Measurements from ENCODE around the gene TSGA10IP. TPM values are rescaled to one million over a fixed set of nuclear protein-coding genes. Genes with fewer than 3 reads are reported as not detected.

The TSGA10IP gene
- total and polyA plus RNA-seq, 2 experiments from 2014 or later, result not detected

DNA sequence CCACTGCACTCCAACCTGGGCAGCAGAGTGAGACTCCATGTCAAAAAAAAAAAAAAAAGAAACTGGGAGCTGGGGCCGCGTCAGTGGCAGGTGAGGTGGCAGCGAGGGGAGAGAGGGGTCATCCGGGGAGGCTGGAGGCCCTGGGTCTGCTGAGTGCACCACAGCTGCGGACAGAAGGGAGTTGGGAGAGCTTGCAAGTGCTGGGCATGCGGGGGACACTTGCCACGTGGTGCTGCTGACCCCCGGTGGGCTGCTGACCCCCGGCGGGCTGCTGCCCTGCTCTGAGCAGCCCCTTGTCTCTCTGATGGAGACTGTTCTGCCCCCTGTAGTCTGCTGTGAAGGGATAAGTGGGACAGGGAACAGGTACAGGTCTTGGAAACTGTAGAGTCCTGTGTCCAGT is 23.4 kb upstream of the TSGA10IP start:
- no peaks in the 10 kb centered on the region for H3K27me3 ChIP-seq (replicated peaks; ENCODE audit: insufficient read depth)
- no peak overlapping the region for H3K4me2 ChIP-seq (ENCODE audit: unreplicated experiment)
- in situ Hi-C loops (cut with MboI), result no loop called here
- no peak overlapping the region for H3K9ac ChIP-seq
- H3K79me2 ChIP-seq (ENCODE audit: insufficient read depth), result peaks cover 61% of the 10 kb centered on the region
- no peak overlapping the region for H2AFZ ChIP-seq
- no peaks in the 10 kb centered on the region for H3K9me2 ChIP-seq (ENCODE audit: insufficient read depth)
- H4K20me1 ChIP-seq (ENCODE audit: insufficient read depth), result no peaks in the 10 kb centered on the region
- H3K4me1 ChIP-seq (ENCODE audit: insufficient read depth), result peaks cover 20% of the 10 kb centered on the region
- no peaks in the 10 kb centered on the region for H3K9me3 ChIP-seq (ENCODE audit: low read depth)
- DNase-seq, result no peak
- peaks cover 40% of the 10 kb centered on the region for H3F3A ChIP-seq (ENCODE audit: insufficient read depth)
- no peak overlapping the region for H3K27ac ChIP-seq
- WGBS, 2 experiments (ENCODE audit: low coverage in 1 of 2, low lambda C conversion rate in 2 of 2, missing lambda C conversion rate in 2 of 2), result 81 to 84% methylated on average over 10 of the region's 10 CpGs
- TF ChIP-seq EZH2 (IDR thresholded peaks at IDR 0.05; ENCODE audit: insufficient read depth, poor library complexity, severe bottlenecking), result no peak
- TF ChIP-seq EZH2phosphoT487 (IDR thresholded peaks at IDR 0.05; ENCODE audit: insufficient read depth, low read depth), result no peak
- peaks cover 19% of the 10 kb centered on the region; the same call in 1 of the 2 replicates for H3K36me3 ChIP-seq (ENCODE audit: low read depth)
- no peak overlapping the region for H3K4me3 ChIP-seq

DNA sequence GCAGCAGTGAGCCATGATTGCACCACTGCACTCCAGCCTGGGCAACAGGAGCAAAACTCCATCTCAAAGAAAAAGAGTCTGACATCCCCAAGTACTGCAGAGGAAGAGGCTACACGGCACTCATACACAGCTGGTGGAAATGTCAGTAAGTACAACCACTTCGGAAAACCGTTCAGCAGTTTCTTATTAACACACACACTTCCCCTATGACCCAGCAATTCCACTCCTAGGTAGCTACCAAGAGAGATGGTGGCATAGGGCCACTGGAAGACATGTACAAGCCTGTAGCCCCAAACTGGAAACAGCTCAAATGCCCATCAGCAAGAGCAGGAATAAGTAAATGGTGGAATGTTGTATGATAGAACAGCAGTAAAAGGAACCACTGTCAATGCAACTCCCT is 22.7 kb upstream of the TSGA10IP start:
- no peak for DNase-seq
- H4K20me1 ChIP-seq (ENCODE audit: insufficient read depth), result no peaks in the 10 kb centered on the region
- H3K9ac ChIP-seq, result no peak overlapping the region
- no peaks in the 10 kb centered on the region for H3K27me3 ChIP-seq (replicated peaks; ENCODE audit: insufficient read depth)
- 67 to 68% methylated on average over 3 of the region's 3 CpGs for WGBS, 2 experiments (ENCODE audit: low coverage in 1 of 2, low lambda C conversion rate in 2 of 2, missing lambda C conversion rate in 2 of 2)
- H3K9me2 ChIP-seq (ENCODE audit: insufficient read depth), result no peaks in the 10 kb centered on the region
- no peaks in the 10 kb centered on the region for H3K9me3 ChIP-seq (ENCODE audit: low read depth)
- H3K27ac ChIP-seq, result no peak overlapping the region
- peaks cover 40% of the 10 kb centered on the region for H3F3A ChIP-seq (ENCODE audit: insufficient read depth)
- in situ Hi-C loops (cut with MboI), result no loop called here
- H3K36me3 ChIP-seq (ENCODE audit: low read depth), result peaks cover 19% of the 10 kb centered on the region; the same call in 1 of the 2 replicates
- no peak overlapping the region for H3K4me3 ChIP-seq
- H2AFZ ChIP-seq, result no peak overlapping the region
- TF ChIP-seq EZH2phosphoT487 (IDR thresholded peaks at IDR 0.05; ENCODE audit: insufficient read depth, low read depth) (no peak), EZH2 (IDR thresholded peaks at IDR 0.05; ENCODE audit: insufficient read depth, poor library complexity, severe bottlenecking) (no peak)
- H3K79me2 ChIP-seq (ENCODE audit: insufficient read depth), result peaks cover 54% of the 10 kb centered on the region
- peaks cover 13% of the 10 kb centered on the region for H3K4me1 ChIP-seq (ENCODE audit: insufficient read depth)
- H3K4me2 ChIP-seq (ENCODE audit: unreplicated experiment), result no peak overlapping the region

DNA sequence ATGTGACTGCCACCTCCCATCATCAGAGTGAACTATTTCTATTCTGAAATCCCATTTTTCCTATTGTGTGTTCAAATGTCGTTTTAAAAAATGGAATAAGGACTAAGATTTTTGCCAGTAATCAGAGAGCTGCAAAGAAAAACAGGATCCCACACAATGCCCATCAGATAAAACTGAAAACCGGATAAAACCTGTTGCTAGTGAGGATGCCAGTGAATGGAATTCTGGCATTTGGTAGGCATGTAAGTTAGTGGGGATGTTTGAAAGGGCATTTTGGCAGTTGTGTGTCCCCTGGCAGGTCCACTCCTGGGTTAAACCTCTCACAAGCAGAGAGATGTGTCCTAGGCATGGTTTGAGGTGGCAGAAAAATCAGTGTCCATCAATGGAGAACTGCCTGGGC is 19.9 kb upstream of the TSGA10IP start:
- 47 to 50% methylated on average over 2 of the region's 2 CpGs for WGBS, 2 experiments (ENCODE audit: low coverage in 1 of 2, low lambda C conversion rate in 2 of 2, missing lambda C conversion rate in 2 of 2)
- H3K79me2 ChIP-seq (ENCODE audit: insufficient read depth), result peaks cover 32% of the 10 kb centered on the region
- peaks cover 6% of the 10 kb centered on the region; the same call in 1 of the 2 replicates for H3K4me1 ChIP-seq (ENCODE audit: insufficient read depth)
- H3K27me3 ChIP-seq (replicated peaks; ENCODE audit: insufficient read depth), result no peaks in the 10 kb centered on the region
- no peak overlapping the region for H3K27ac ChIP-seq
- no peaks in the 10 kb centered on the region for H3K9me3 ChIP-seq (ENCODE audit: low read depth)
- no peak for DNase-seq
- H3F3A ChIP-seq (ENCODE audit: insufficient read depth), result peaks cover 39% of the 10 kb centered on the region
- no peak overlapping the region for H3K9ac ChIP-seq
- H2AFZ ChIP-seq, result no peak overlapping the region
- peaks cover 19% of the 10 kb centered on the region; the same call in 1 of the 2 replicates for H3K36me3 ChIP-seq (ENCODE audit: low read depth)
- no peak overlapping the region for H3K4me3 ChIP-seq
- in situ Hi-C loops (cut with MboI), result no loop called here
- no peaks in the 10 kb centered on the region for H4K20me1 ChIP-seq (ENCODE audit: insufficient read depth)
- H3K9me2 ChIP-seq (ENCODE audit: insufficient read depth), result no peaks in the 10 kb centered on the region
- H3K4me2 ChIP-seq (ENCODE audit: unreplicated experiment), result no peak overlapping the region
- TF ChIP-seq EZH2phosphoT487 (IDR thresholded peaks at IDR 0.05; ENCODE audit: insufficient read depth, low read depth) (no peak), EZH2 (IDR thresholded peaks at IDR 0.05; ENCODE audit: insufficient read depth, poor library complexity, severe bottlenecking) (no peak)

DNA sequence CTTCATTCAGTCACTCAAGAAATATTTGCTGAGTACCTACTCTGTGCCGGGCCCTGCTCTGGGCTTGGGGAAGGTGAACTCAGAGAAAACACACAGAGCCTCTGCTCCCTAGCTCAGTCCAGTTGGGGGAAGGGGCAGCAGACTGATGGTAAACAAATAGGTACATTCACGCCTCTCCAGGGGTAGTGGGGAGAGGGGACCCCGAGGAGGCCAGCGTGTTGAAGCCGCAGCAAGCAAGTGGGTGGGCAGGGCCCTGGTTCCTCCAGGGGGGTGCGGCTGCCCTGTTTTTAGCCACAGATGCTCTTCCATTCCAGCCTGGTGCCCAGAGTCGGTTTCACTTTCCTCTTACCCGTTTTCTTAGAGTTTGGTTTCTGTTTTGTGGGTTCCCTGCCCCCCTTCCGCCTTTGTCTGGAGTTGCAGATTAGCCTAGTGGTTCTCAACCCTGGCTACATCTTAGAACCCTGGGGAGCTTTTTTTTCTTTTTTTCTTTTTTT is 17.3 kb upstream of the TSGA10IP start:
- in situ Hi-C loops (cut with MboI), result no loop called here
- no peak overlapping the region for H3K4me3 ChIP-seq
- no peaks in the 10 kb centered on the region for H4K20me1 ChIP-seq (ENCODE audit: insufficient read depth)
- H3K9ac ChIP-seq, result no peak overlapping the region
- H3K4me2 ChIP-seq (ENCODE audit: unreplicated experiment), result no peak overlapping the region
- peaks cover 7% of the 10 kb centered on the region for H3K79me2 ChIP-seq (ENCODE audit: insufficient read depth)
- TF ChIP-seq EZH2phosphoT487 (IDR thresholded peaks at IDR 0.05; ENCODE audit: insufficient read depth, low read depth) (no peak), EZH2 (IDR thresholded peaks at IDR 0.05; ENCODE audit: insufficient read depth, poor library complexity, severe bottlenecking) (no peak)
- no peak overlapping the region for H2AFZ ChIP-seq
- H3K36me3 ChIP-seq (ENCODE audit: low read depth), result peaks cover 7% of the 10 kb centered on the region; the same call in 1 of the 2 replicates
- peaks cover 32% of the 10 kb centered on the region for H3F3A ChIP-seq (ENCODE audit: insufficient read depth)
- H3K27ac ChIP-seq, result no peak overlapping the region
- peak; percentile 31 for DNase-seq
- 51 to 54% methylated on average over 9 of the region's 9 CpGs for WGBS, 2 experiments (ENCODE audit: low coverage in 1 of 2, low lambda C conversion rate in 2 of 2, missing lambda C conversion rate in 2 of 2)
- no peaks in the 10 kb centered on the region for H3K4me1 ChIP-seq (ENCODE audit: insufficient read depth)
- H3K27me3 ChIP-seq (replicated peaks; ENCODE audit: insufficient read depth), result no peaks in the 10 kb centered on the region
- H3K9me3 ChIP-seq (ENCODE audit: low read depth), result no peaks in the 10 kb centered on the region
- H3K9me2 ChIP-seq (ENCODE audit: insufficient read depth), result no peaks in the 10 kb centered on the region

Measured in GM23248 (cell line).